HAP-1 (cell line): ENCODE measurements around the gene GRK4.

Experiments
- DNase-seq, 2 experiments: peaks; one replicate each; pipeline ENCODE4 v3.0.0-alpha.2; 2016 to 2020; ENCODE audit warnings: low spot score in 2 of 2
- H3K27me3 ChIP-seq: fragments of 250-450 bp; sonication (Bioruptor Pico); 2 replicates; pipeline ENCODE4 v1.5.1; 2020; ENCODE audit warnings: low read depth, mild to moderate bottlenecking, moderate library complexity
- H3K36me3 ChIP-seq: fragments of 250-450 bp; sonication (Bioruptor Pico); replicated peaks from 2 replicates; pipeline ENCODE4 v1.5.1; 2020; ENCODE audit warnings: mild to moderate bottlenecking
- H3K4me1 ChIP-seq: fragments of 250-450 bp; sonication (Bioruptor Pico); 2 replicates; pipeline ENCODE4 v1.5.1; 2020; ENCODE audit warnings: mild to moderate bottlenecking
- H3K4me3 ChIP-seq: fragments of 250-450 bp; sonication (Bioruptor Pico); 2 replicates; pipeline ENCODE4 v1.5.1; 2020; ENCODE audit warnings: mild to moderate bottlenecking, moderate library complexity
- H3K9me3 ChIP-seq: fragments of 250-450 bp; sonication (Bioruptor Pico); 2 replicates; pipeline ENCODE4 v1.5.1; 2020; ENCODE audit warnings: mild to moderate bottlenecking, moderate library complexity
- in situ Hi-C: fragments of 300-500 bp; cut with MboI; formaldehyde crosslinking; loops from 3 replicates; pipeline ENCODE4 v1.14.3; 2020; ENCODE audit warnings: low sequenced_read_pairs, inconsistent platforms, mixed read lengths

The GRK4 gene

GRCh38 chr4:3010998-3011397 lies 47.6 kb downstream of the GRK4 start:
- no peaks in the 10 kb centered on the region for H3K9me3 ChIP-seq
- no peak for DNase-seq
- in situ Hi-C loops: no loop called here
- no peaks in the 10 kb centered on the region for H3K36me3 ChIP-seq
- no peaks in the 10 kb centered on the region for H3K27me3 ChIP-seq
- H3K4me3 ChIP-seq: no peak overlapping the region
- H3K4me1 ChIP-seq: no peaks in the 10 kb centered on the region

DNA sequence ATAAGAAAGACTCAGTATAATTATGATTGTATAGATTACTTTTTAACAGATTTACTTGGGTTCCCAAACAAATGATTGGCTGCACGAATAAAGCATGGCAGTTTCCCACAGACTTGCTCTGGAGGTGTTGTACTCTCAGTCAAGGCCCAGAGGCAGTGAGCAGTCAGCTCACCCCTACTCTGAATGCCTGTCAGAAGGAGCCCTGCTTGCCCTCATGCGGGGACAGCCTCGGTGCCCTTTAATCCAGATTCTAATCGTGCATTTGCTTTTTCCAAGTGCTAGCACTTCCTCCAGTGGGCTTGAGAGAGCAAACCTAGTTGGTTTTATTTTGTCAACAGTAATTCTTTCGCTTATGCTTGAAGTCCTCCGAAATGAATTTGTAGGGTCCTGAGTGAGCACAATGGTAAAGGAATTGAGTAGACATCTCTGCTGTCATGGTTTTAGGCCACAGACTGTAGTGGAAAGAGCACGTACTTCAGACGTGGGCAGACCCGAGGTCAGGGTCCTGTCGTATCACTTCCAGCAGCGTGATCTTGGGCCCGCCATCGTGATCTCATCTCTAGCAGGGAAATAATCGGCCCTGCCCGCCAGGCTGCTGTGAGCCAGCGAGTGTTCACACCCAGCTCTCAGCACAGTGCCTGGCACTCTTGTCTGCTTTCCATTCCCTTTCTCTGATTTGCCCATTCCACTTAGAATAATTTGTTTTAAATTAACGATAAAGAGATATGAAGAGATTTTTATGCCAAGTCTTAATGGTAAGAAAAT lies 48.3 kb downstream of the GRK4 start:
- Histone ChIP-seq H3K27me3 (no peaks in the 10 kb centered on the region), H3K4me3 (no peak overlapping the region), H3K4me1 (no peaks in the 10 kb centered on the region), H3K36me3 (no peaks in the 10 kb centered on the region), H3K9me3 (no peaks in the 10 kb centered on the region)
- in situ Hi-C loops: no loop called here
- DNase-seq: no peak

DNA sequence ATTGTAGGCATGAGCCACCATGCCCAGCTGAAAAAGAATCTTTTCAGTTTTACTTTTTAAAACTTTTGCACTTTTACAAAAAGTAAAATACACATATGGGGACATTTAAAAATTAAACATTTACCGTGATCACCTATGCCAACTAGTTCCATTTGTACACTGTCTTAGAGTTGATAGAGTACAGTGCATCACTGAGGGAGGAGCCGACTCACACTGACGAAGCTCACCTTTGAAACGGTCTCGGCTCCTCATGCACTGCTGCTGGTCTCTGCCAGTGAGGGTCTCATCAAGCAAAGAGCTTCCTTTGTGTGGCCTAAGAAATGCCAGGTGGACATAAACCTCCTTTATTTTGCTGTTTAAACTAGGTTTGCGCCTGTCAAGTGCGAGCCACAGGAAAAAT lies 50.0 kb downstream of the GRK4 start:
- no peak for DNase-seq
- in situ Hi-C loops: no loop called here

GRCh38 chr4:3013839-3014350 lies 50.5 kb downstream of the GRK4 start:
- Histone ChIP-seq H3K36me3 (no peaks in the 10 kb centered on the region), H3K4me3 (no peak overlapping the region), H3K4me1 (no peaks in the 10 kb centered on the region), H3K9me3 (no peaks in the 10 kb centered on the region), H3K27me3 (no peaks in the 10 kb centered on the region)
- DNase-seq: no peak
- in situ Hi-C loops: no loop called here

More for the DNA sequence above, 50.0 kb downstream of the GRK4 start:
- H3K27me3 ChIP-seq: no peaks in the 10 kb centered on the region
- H3K4me3 ChIP-seq: no peak overlapping the region
- H3K9me3 ChIP-seq: no peaks in the 10 kb centered on the region
- H3K36me3 ChIP-seq: no peaks in the 10 kb centered on the region
- no peaks in the 10 kb centered on the region for H3K4me1 ChIP-seq

GRCh38 chr4:3016961-3017360 lies 53.6 kb downstream of the GRK4 start:
- no peaks in the 10 kb centered on the region for H3K4me1 ChIP-seq
- in situ Hi-C loops: no loop called here

DNA sequence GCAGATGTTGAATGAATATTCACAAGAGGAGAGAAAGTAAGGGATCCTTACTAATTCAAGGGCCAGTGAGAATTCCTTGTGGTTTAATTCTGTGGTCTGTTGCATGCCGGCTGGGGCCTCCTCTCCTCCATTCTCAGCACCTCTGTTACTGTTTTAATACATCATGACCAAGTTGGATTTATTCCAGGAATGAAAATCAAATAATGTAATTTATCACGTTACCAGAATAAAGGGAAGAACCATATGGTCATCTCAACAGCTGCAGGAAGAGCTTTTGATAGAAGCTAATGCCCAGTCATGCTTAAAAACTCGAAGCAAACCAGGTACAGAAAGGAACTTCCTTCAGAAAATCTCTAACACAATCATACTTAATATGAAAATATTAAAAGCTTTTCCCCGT lies 54.1 kb downstream of the GRK4 start:
- no peaks in the 10 kb centered on the region for H3K4me1 ChIP-seq
- no peak for DNase-seq
- H3K36me3 ChIP-seq: no peaks in the 10 kb centered on the region
- no peaks in the 10 kb centered on the region for H3K27me3 ChIP-seq
- no peak overlapping the region for H3K4me3 ChIP-seq
- H3K9me3 ChIP-seq: no peaks in the 10 kb centered on the region
- in situ Hi-C loops: no loop called here

More at GRCh38 chr4:3016961-3017360, 53.6 kb downstream of the GRK4 start:
- H3K9me3 ChIP-seq: no peaks in the 10 kb centered on the region
- no peaks in the 10 kb centered on the region for H3K36me3 ChIP-seq
- no peak for DNase-seq
- H3K4me3 ChIP-seq: no peak overlapping the region
- no peaks in the 10 kb centered on the region for H3K27me3 ChIP-seq

GRCh38 chr4:3019145-3019846 lies 55.9 kb downstream of the GRK4 start:
- no peaks in the 10 kb centered on the region for H3K4me1 ChIP-seq
- no peak for DNase-seq
- H3K4me3 ChIP-seq: no peak overlapping the region
- in situ Hi-C loops: no loop called here
- H3K27me3 ChIP-seq: no peaks in the 10 kb centered on the region
- no peaks in the 10 kb centered on the region for H3K9me3 ChIP-seq
- no peaks in the 10 kb centered on the region for H3K36me3 ChIP-seq

- no peak for DNase-seq
- in situ Hi-C loops: no loop called here
- H3K27me3 ChIP-seq: no peaks in the 10 kb centered on the region
Measured at GRCh38 chr4:3021127-3021526, 57.8 kb downstream of the GRK4 start.

DNA sequence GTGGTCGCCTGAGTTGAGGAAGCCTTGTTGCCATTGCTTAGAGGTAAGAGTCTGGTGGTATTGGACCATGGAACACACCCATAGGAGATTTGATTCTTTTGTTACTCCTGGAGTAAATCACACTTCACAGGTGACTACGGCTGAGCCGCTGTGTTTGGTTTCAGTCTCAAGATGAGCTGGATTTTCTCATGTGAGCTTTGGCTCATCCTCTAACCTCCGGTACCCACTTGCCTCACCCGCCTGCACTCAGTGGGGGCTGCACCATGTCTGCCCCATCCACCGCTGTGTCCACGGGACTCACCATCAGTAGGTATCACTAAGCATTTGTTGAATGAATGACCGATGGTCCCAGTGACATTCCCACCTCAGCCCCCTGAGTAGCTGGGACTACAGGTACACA lies 58.3 kb downstream of the GRK4 start:
- no peaks in the 10 kb centered on the region for H3K36me3 ChIP-seq
- H3K9me3 ChIP-seq: no peaks in the 10 kb centered on the region
- no peak for DNase-seq
- no peaks in the 10 kb centered on the region for H3K4me1 ChIP-seq
- in situ Hi-C loops: no loop called here
- H3K27me3 ChIP-seq: no peaks in the 10 kb centered on the region
- H3K4me3 ChIP-seq: no peak overlapping the region

More at GRCh38 chr4:3021127-3021526, 57.8 kb downstream of the GRK4 start:
- Histone ChIP-seq H3K4me1 (no peaks in the 10 kb centered on the region), H3K9me3 (no peaks in the 10 kb centered on the region), H3K36me3 (no peaks in the 10 kb centered on the region), H3K4me3 (no peak overlapping the region)

- no peaks in the 10 kb centered on the region for H3K9me3 ChIP-seq
- in situ Hi-C loops: no loop called here
- H3K36me3 ChIP-seq: no peaks in the 10 kb centered on the region
- H3K27me3 ChIP-seq: no peaks in the 10 kb centered on the region
- H3K4me1 ChIP-seq: no peaks in the 10 kb centered on the region
- no peak for DNase-seq
- H3K4me3 ChIP-seq: no peak overlapping the region
Measured at GRCh38 chr4:3022112-3022511, 58.7 kb downstream of the GRK4 start.

DNA sequence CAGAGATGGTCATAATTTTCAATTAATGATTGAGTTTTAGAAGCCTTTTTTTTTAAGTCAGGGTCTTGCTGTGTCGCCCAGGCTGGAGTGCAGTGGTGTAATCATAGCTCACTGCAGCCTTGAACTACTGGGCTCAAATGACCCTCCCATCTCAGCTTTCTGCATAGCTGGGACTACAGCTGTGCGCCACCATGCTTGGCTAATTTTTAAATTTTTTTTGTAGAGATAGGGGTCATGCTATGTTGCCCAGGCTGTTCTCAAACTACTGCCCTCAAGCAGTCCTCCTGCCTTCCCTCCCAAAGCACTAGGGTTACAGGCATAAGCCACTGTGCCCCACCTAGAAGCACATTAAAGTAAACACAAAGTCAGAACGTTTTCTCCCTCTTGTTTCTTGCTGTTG lies 59.3 kb downstream of the GRK4 start:
- DNase-seq: no peak
- H3K4me1 ChIP-seq: no peaks in the 10 kb centered on the region
- in situ Hi-C loops: no loop called here
- H3K27me3 ChIP-seq: no peaks in the 10 kb centered on the region
- no peaks in the 10 kb centered on the region for H3K36me3 ChIP-seq
- H3K4me3 ChIP-seq: no peak overlapping the region
- H3K9me3 ChIP-seq: no peaks in the 10 kb centered on the region

- H3K36me3 ChIP-seq: no peaks in the 10 kb centered on the region
- H3K4me3 ChIP-seq: no peak overlapping the region
- no peaks in the 10 kb centered on the region for H3K9me3 ChIP-seq
- no peak for DNase-seq
- no peaks in the 10 kb centered on the region for H3K4me1 ChIP-seq
- in situ Hi-C loops: no loop called here
- no peaks in the 10 kb centered on the region for H3K27me3 ChIP-seq
Measured at GRCh38 chr4:3025881-3026280, 62.5 kb downstream of the GRK4 start.

GRCh38 chr4:3026540-3026939 lies 63.2 kb downstream of the GRK4 start:
- no peaks in the 10 kb centered on the region for H3K36me3 ChIP-seq
- no peaks in the 10 kb centered on the region for H3K9me3 ChIP-seq
- H3K4me3 ChIP-seq: no peak overlapping the region
- H3K27me3 ChIP-seq: no peaks in the 10 kb centered on the region
- in situ Hi-C loops: no loop called here
- no peaks in the 10 kb centered on the region for H3K4me1 ChIP-seq
- no peak for DNase-seq

GRCh38 chr4:3029464-3029863 lies 66.1 kb downstream of the GRK4 start:
- H3K4me1 ChIP-seq: no peaks in the 10 kb centered on the region
- H3K4me3 ChIP-seq: no peak overlapping the region
- no peaks in the 10 kb centered on the region for H3K36me3 ChIP-seq
- in situ Hi-C loops: no loop called here
- DNase-seq: no peak
- no peaks in the 10 kb centered on the region; the same call in 1 of the 2 replicates for H3K27me3 ChIP-seq
- H3K9me3 ChIP-seq: no peaks in the 10 kb centered on the region
